ENCODE results near the gene TRMT5.

The TRMT5 gene

GRCh38 chr14:60964904-60965303 is 16.0 kb downstream of the TRMT5 start:
- no peak for DNase-seq (ENCODE audit: low read depth in 2 of 2)

GRCh38 chr14:60963761-60964160 is 17.1 kb downstream of the TRMT5 start:
- no peak for DNase-seq (ENCODE audit: low read depth in 2 of 2)

- DNase-seq (ENCODE audit: low read depth in 2 of 2), result no peak
Measured at GRCh38 chr14:60958146-60958545, 22.7 kb downstream of the TRMT5 start.

GRCh38 chr14:60956632-60957031 is 24.2 kb downstream of the TRMT5 start:
- DNase-seq (ENCODE audit: low read depth in 2 of 2), result no peak

- no peak for DNase-seq (ENCODE audit: low read depth in 2 of 2)
Measured at GRCh38 chr14:60956202-60956601, 24.7 kb downstream of the TRMT5 start.

- no peak for DNase-seq (ENCODE audit: low read depth in 2 of 2)
Measured at GRCh38 chr14:60951776-60952435, 29.0 kb downstream of the TRMT5 start.

GRCh38 chr14:60946773-60947172 is 34.1 kb downstream of the TRMT5 start:
- no peak for DNase-seq (ENCODE audit: low read depth in 2 of 2)

GRCh38 chr14:60945984-60946383 is 34.9 kb downstream of the TRMT5 start:
- DNase-seq (ENCODE audit: low read depth in 2 of 2), result no peak

GRCh38 chr14:60944204-60944603 is 36.7 kb downstream of the TRMT5 start:
- no peak for DNase-seq (ENCODE audit: low read depth in 2 of 2)

GRCh38 chr14:60943637-60944032 is 37.2 kb downstream of the TRMT5 start:
- DNase-seq (ENCODE audit: low read depth in 2 of 2), result no peak

- DNase-seq (ENCODE audit: low read depth in 2 of 2), result no peak
Measured at GRCh38 chr14:60935319-60935718, 45.6 kb downstream of the TRMT5 start.

- DNase-seq (ENCODE audit: low read depth in 2 of 2), result no peak
Measured at GRCh38 chr14:60933920-60934655, 46.8 kb downstream of the TRMT5 start.

GRCh38 chr14:60931218-60931617 is 49.7 kb downstream of the TRMT5 start:
- no peak for DNase-seq (ENCODE audit: low read depth in 2 of 2)

GRCh38 chr14:60926002-60926401 is 54.9 kb downstream of the TRMT5 start:
- DNase-seq (ENCODE audit: low read depth in 2 of 2), result no peak

GRCh38 chr14:60925286-60925685 is 55.6 kb downstream of the TRMT5 start:
- no peak for DNase-seq (ENCODE audit: low read depth in 2 of 2)

- no peak for DNase-seq (ENCODE audit: low read depth in 2 of 2)
Measured at GRCh38 chr14:60922050-60922449, 58.8 kb downstream of the TRMT5 start.

Data from fibroblast of skin of left biceps (primary cell).